H9 (cell line): ENCODE measurements around the gene KCTD16. TPM values are rescaled to one million over a fixed set of nuclear protein-coding genes. Genes with fewer than 3 reads are reported as not detected.

Experiments used
- DNase-seq: peaks from one replicate; pipeline ENCODE4 v3.0.0-alpha.2; 2017
- H2AFZ ChIP-seq: one replicate; pipeline ENCODE4 v1.6.1; 2013; ENCODE audit warnings: mild to moderate bottlenecking, low read length, control low read depth, moderate library complexity
- H2AK5ac ChIP-seq: 2 replicates; pipeline ENCODE4 v1.6.1; 2013; ENCODE audit warnings: low read length, control low read depth, mixed read lengths; ENCODE audit not compliant: insufficient read length
- H2BK120ac ChIP-seq: one replicate; pipeline ENCODE4 v1.6.1; 2013; ENCODE audit warnings: low read depth, mild to moderate bottlenecking, low read length, control low read depth, inconsistent platforms; ENCODE audit not compliant: poor library complexity, severe bottlenecking
- H2BK12ac ChIP-seq: 2 replicates; pipeline ENCODE4 v1.6.1; 2013; ENCODE audit warnings: low read length, control low read depth, mixed read lengths, low read depth; ENCODE audit not compliant: insufficient read length
- H2BK15ac ChIP-seq: 2 replicates; pipeline ENCODE4 v1.6.1; 2013; ENCODE audit warnings: low read depth, low read length, control low read depth
- H2BK20ac ChIP-seq: one replicate; pipeline ENCODE4 v1.6.1; 2013; ENCODE audit warnings: low read depth, mild to moderate bottlenecking, low read length, control low read depth, inconsistent platforms; ENCODE audit not compliant: poor library complexity, severe bottlenecking
- H2BK5ac ChIP-seq: 2 replicates; pipeline ENCODE4 v1.6.1; 2013; ENCODE audit warnings: low read length, control low read depth, mixed read lengths; ENCODE audit not compliant: insufficient read length
- H3K14ac ChIP-seq: 2 replicates; pipeline ENCODE4 v1.6.1; 2013; ENCODE audit warnings: low read length, control low read depth; ENCODE audit not compliant: insufficient read depth
- H3K18ac ChIP-seq: 2 replicates; pipeline ENCODE4 v1.6.1; 2013; ENCODE audit warnings: low read depth, mild to moderate bottlenecking, mixed read lengths, low read length, control low read depth; ENCODE audit not compliant: insufficient read length
- H3K23ac ChIP-seq: 2 replicates; pipeline ENCODE4 v1.6.1; 2013; ENCODE audit warnings: low read length, control low read depth, mixed read lengths, low read depth; ENCODE audit not compliant: insufficient read length
- H3K23me2 ChIP-seq: 2 replicates; pipeline ENCODE4 v1.6.1; 2013; ENCODE audit warnings: low read depth, mild to moderate bottlenecking, mixed read lengths, low read length, control low read depth; ENCODE audit not compliant: insufficient read length, poor library complexity, severe bottlenecking
- H3K27ac ChIP-seq: 2 replicates; pipeline ENCODE4 v1.5.1; 2013; ENCODE audit warnings: low read length, control low read depth, mixed read lengths, low read depth; ENCODE audit not compliant: insufficient read length
- H3K27me3 ChIP-seq: 2 replicates; pipeline ENCODE4 v1.6.1; 2013; ENCODE audit warnings: low read length, control low read depth, inconsistent platforms; ENCODE audit not compliant: insufficient read depth
- H3K4ac ChIP-seq: 2 replicates; pipeline ENCODE4 v1.6.1; 2013; ENCODE audit warnings: low read depth, mild to moderate bottlenecking, control low read depth, inconsistent platforms, low read length, moderate library complexity
- H3K4me1 ChIP-seq: 2 replicates; pipeline ENCODE4 v1.6.1; 2013; ENCODE audit warnings: low read length, control low read depth, inconsistent platforms; ENCODE audit not compliant: insufficient read depth
- H3K4me2 ChIP-seq: 2 replicates; pipeline ENCODE4 v1.6.1; 2013; ENCODE audit warnings: low read length, control low read depth, mixed read lengths; ENCODE audit not compliant: insufficient read length, insufficient read depth
- H3K56ac ChIP-seq: 2 replicates; pipeline ENCODE4 v1.6.1; 2013; ENCODE audit warnings: low read depth, mild to moderate bottlenecking, mixed read lengths, low read length, control low read depth; ENCODE audit not compliant: insufficient read length
- H3K79me1 ChIP-seq: 2 replicates; pipeline ENCODE4 v1.6.1; 2013; ENCODE audit warnings: low read depth, mild to moderate bottlenecking, moderate library complexity, low read length, control low read depth, inconsistent platforms; ENCODE audit not compliant: insufficient read depth, poor library complexity, severe bottlenecking
- H3K79me2 ChIP-seq: 2 replicates; pipeline ENCODE4 v1.6.1; 2013; ENCODE audit warnings: low read length, control low read depth, inconsistent platforms; ENCODE audit not compliant: insufficient read depth
- H3K9ac ChIP-seq: 2 replicates; pipeline ENCODE4 v1.6.1; 2013; ENCODE audit warnings: low read length, control low read depth, mixed read lengths; ENCODE audit not compliant: insufficient read length; ENCODE audit errors: extremely low read depth
- H3K9me3 ChIP-seq: one replicate; pipeline ENCODE4 v1.6.1; 2013; ENCODE audit warnings: low read depth, low read length, inconsistent platforms; ENCODE audit not compliant: control insufficient read depth
- H3T11ph ChIP-seq: one replicate; pipeline ENCODE4 v1.6.1; 2013; ENCODE audit warnings: mild to moderate bottlenecking, low read length, control low read depth, inconsistent platforms
- H4K20me1 ChIP-seq: one replicate; pipeline ENCODE4 v1.6.1; 2013; ENCODE audit not compliant: control insufficient read depth, insufficient read length, insufficient read depth
- H4K5ac ChIP-seq: 2 replicates; pipeline ENCODE4 v1.6.1; 2013; ENCODE audit warnings: low read depth, mild to moderate bottlenecking, mixed read lengths, low read length, control low read depth; ENCODE audit not compliant: insufficient read length
- H4K8ac ChIP-seq: replicated peaks from 2 replicates; pipeline ENCODE4 v1.6.1; 2013; ENCODE audit warnings: low read length, control low read depth, mixed read lengths, low read depth; ENCODE audit not compliant: insufficient read length
- H4K91ac ChIP-seq: 2 replicates; pipeline ENCODE4 v1.6.1; 2013; ENCODE audit warnings: low read depth, mild to moderate bottlenecking, moderate library complexity, mixed read lengths, low read length, control low read depth; ENCODE audit not compliant: insufficient read length
- H3K27ac Mint-ChIP-seq, 3 experiments: 2 replicates in 2 of 3; 3 replicates in 1 of 3; pipeline ENCODE4 v1.8.0; 2020 to 2021; ENCODE audit warnings: mixed read lengths in 3 of 3, mild to moderate bottlenecking in 1 of 3, moderate library complexity in 1 of 3
- H3K27me3 Mint-ChIP-seq: 2 replicates; pipeline ENCODE4 v1.8.0; 2021; ENCODE audit warnings: low read depth, mild to moderate bottlenecking, moderate library complexity, mixed read lengths
- H3K36me3 Mint-ChIP-seq, 3 experiments: 2 replicates in 2 of 3; 3 replicates in 1 of 3; pipeline ENCODE4 v1.8.0; 2020 to 2021; ENCODE audit warnings: low read depth in 3 of 3, mixed read lengths in 3 of 3; ENCODE audit not compliant: insufficient read depth in 1 of 3
- H3K4me1 Mint-ChIP-seq, 2 experiments: 2 replicates each; pipeline ENCODE4 v1.8.0; 2020; ENCODE audit warnings: mixed read lengths in 2 of 2
- H3K4me3 Mint-ChIP-seq, 2 experiments: 2 replicates in 1 of 2; 3 replicates in 1 of 2; pipeline ENCODE4 v1.8.0; 2020 to 2021; ENCODE audit warnings: mild to moderate bottlenecking in 2 of 2, mixed read lengths in 2 of 2, moderate library complexity in 1 of 2
- H3K9me3 Mint-ChIP-seq, 2 experiments: 2 replicates in 1 of 2; 3 replicates in 1 of 2; pipeline ENCODE4 v1.8.0; 2020; ENCODE audit warnings: mild to moderate bottlenecking in 2 of 2, mixed read lengths in 2 of 2, moderate library complexity in 1 of 2
- WGBS: extraction: QIAGEN DNeasy Blood & Tissue Kit; methylation state at CpG from one replicate; pipeline ENCODE4 v1.1.7; 2013; ENCODE audit warnings: missing lambda C conversion rate, low lambda C conversion rate, mixed read lengths; ENCODE audit not compliant: insufficient read length; ENCODE audit errors: extremely low coverage; 5-methylcytosine and 5-hydroxymethylcytosine counted together
- total RNA-seq: library from RNA; stranded (reverse); gene quantifications from 2 replicates; pipeline ENCODE4 v1.2.1, GENCODE V29; 2021
- TF ChIP-seq, protein P1 (sequence below): fragments of 200-600 bp; sonication (generic); conservative IDR thresholded peaks from 3 replicates; pipeline ENCODE4 v1.8.0; 2021; ENCODE audit warnings: antibody characterized with exemption, mild to moderate bottlenecking

Gene KCTD16
- total RNA-seq, 1 experiment from 2014 or later = 0.09 TPM

DNA sequence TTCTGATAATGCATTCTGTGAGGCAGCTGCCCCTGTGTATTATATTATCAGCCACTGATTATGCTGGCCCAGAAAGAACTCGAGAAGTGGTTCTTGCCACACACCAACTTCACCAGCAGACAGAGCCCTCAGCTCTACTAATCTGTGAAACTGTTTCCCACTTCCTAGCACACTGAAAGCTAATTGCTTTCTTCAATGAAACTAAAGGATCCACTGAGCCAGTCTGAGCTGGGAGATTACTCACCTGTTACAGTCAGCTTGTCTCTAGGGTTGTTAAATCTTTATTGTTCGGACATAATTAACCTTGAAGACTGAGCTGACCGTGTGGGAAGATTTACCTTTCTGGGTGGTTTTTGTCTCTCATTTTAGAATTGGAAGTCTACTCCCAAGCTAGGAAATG is 263.2 kb downstream of the KCTD16 start:
- WGBS = no CpG with 5 or more reads among the region's 3 CpGs
- no peaks in the 10 kb centered on the region for H4K20me1 ChIP-seq
- Mint-ChIP-seq H3K36me3 (no peaks in the 10 kb centered on the region), H3K27ac (no peak overlapping the region), H3K4me1 (no peaks in the 10 kb centered on the region), H3K27me3 (no peaks in the 10 kb centered on the region), H3K4me3 (no peak overlapping the region), H3K9me3 (no peaks in the 10 kb centered on the region)
- no peak overlapping the region for H4K91ac ChIP-seq
- DNase-seq = no peak
- H3T11ph ChIP-seq = no peak overlapping the region
- H3K56ac ChIP-seq = no peak overlapping the region
- H4K5ac ChIP-seq = no peak overlapping the region
- H3K4me1 ChIP-seq = no peaks in the 10 kb centered on the region
- no peaks in the 10 kb centered on the region for H3K79me1 ChIP-seq
- TF ChIP-seq, protein P1, sequence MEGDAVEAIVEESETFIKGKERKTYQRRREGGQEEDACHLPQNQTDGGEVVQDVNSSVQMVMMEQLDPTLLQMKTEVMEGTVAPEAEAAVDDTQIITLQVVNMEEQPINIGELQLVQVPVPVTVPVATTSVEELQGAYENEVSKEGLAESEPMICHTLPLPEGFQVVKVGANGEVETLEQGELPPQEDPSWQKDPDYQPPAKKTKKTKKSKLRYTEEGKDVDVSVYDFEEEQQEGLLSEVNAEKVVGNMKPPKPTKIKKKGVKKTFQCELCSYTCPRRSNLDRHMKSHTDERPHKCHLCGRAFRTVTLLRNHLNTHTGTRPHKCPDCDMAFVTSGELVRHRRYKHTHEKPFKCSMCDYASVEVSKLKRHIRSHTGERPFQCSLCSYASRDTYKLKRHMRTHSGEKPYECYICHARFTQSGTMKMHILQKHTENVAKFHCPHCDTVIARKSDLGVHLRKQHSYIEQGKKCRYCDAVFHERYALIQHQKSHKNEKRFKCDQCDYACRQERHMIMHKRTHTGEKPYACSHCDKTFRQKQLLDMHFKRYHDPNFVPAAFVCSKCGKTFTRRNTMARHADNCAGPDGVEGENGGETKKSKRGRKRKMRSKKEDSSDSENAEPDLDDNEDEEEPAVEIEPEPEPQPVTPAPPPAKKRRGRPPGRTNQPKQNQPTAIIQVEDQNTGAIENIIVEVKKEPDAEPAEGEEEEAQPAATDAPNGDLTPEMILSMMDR = no peak
- no peak overlapping the region for H3K4ac ChIP-seq
- H2BK120ac ChIP-seq = no peak overlapping the region
- no peak overlapping the region for H3K9ac ChIP-seq
- H3K18ac ChIP-seq = no peak overlapping the region
- H3K27ac ChIP-seq = no peak overlapping the region
- H2BK5ac ChIP-seq = no peak overlapping the region
- H2AFZ ChIP-seq = no peak overlapping the region
- no peaks in the 10 kb centered on the region for H3K27me3 ChIP-seq
- H3K14ac ChIP-seq = no peak overlapping the region
- H3K4me2 ChIP-seq = no peak overlapping the region
- no peaks in the 10 kb centered on the region for H3K9me3 ChIP-seq
- H2BK15ac ChIP-seq = no peak overlapping the region
- H4K8ac ChIP-seq = no peak overlapping the region
- no peak overlapping the region for H2BK20ac ChIP-seq
- no peak overlapping the region for H2AK5ac ChIP-seq
- no peaks in the 10 kb centered on the region for H3K23me2 ChIP-seq
- H3K79me2 ChIP-seq = no peaks in the 10 kb centered on the region
- H3K23ac ChIP-seq = no peak overlapping the region
- no peak overlapping the region for H2BK12ac ChIP-seq
